Measurements from ENCODE around the gene COL4A6. TPM values are rescaled to one million over a fixed set of nuclear protein-coding genes. Genes with fewer than 3 reads are reported as not detected.

COL4A6 gene
- total and polyA plus RNA-seq, 2 of the 4 experiments (the other 2 are of a cell fraction): 0.36 to 0.74 TPM

- Histone ChIP-seq H2AFZ (replicated peaks; ENCODE audit: low read length, poor library complexity) (no peak overlapping the region), H3K4me3 (ENCODE audit: insufficient read depth, low read depth, low read length) (no peak overlapping the region), H3K23ac (ENCODE audit: low read depth, low read length) (no peak overlapping the region), H3K79me1 (ENCODE audit: low read depth in 1 of 2, low read length in 2 of 2) (no peaks in the 10 kb centered on the region), H2BK120ac (ENCODE audit: low read depth, low read length) (no peak overlapping the region), H3K36me3 (ENCODE audit: control insufficient read depth, insufficient read depth, low read length) (no peaks in the 10 kb centered on the region), H2AK9ac (replicated peaks; ENCODE audit: low read depth, low read length, poor library complexity) (no peak overlapping the region), H3K56ac (ENCODE audit: extremely low read depth, insufficient read depth, low read length) (no peak overlapping the region), H2BK15ac (ENCODE audit: low read depth, low read length) (no peak overlapping the region), H3K9me1 (ENCODE audit: insufficient read depth, low read length) (no peaks in the 10 kb centered on the region), H4K8ac (ENCODE audit: low read depth in 2 of 2, low read length in 2 of 2) (no peak overlapping the region), H3K9ac (ENCODE audit: low read depth, low read length) (no peak overlapping the region), H2AK5ac (ENCODE audit: low read depth, low read length) (no peak overlapping the region), H3K9me3 (ENCODE audit: control insufficient read depth, insufficient read depth, low read length) (no peaks in the 10 kb centered on the region), H3K18ac (ENCODE audit: low read depth, low read length) (no peak overlapping the region), H4K5ac (ENCODE audit: low read depth, low read length) (no peak overlapping the region), H3K4me1 (ENCODE audit: control insufficient read depth, insufficient read depth, low read length) (no peaks in the 10 kb centered on the region), H4K20me1 (ENCODE audit: insufficient read depth, low read length) (no peaks in the 10 kb centered on the region), H3K4ac (ENCODE audit: low read depth, low read length) (no peak overlapping the region), H3K27ac (ENCODE audit: insufficient read depth, low read length) (no peak overlapping the region), H2BK20ac (ENCODE audit: low read depth, low read length) (no peak overlapping the region), H3K27me3 (ENCODE audit: control insufficient read depth, insufficient read depth, low read length) (peaks cover 11% of the 10 kb centered on the region), H2BK5ac (ENCODE audit: low read depth, low read length, poor library complexity, severe bottlenecking) (no peak overlapping the region), H3K14ac (replicated peaks; ENCODE audit: low read depth, low read length) (no peak overlapping the region), H3K4me2 (ENCODE audit: low read depth, low read length) (no peak overlapping the region), H4K91ac (ENCODE audit: insufficient read depth, low read depth, low read length) (no peak overlapping the region)
- dilution Hi-C loops (cut with HindIII; ENCODE audit: low sequenced_read_pairs, unreplicated experiment): no loop called here
- CTCF ChIA-PET: no interaction called here
- in situ Hi-C loops (cut with MboI; ENCODE audit: low sequenced_read_pairs): no loop called here
- POLR2A ChIA-PET (ENCODE audit: unreplicated experiment): no interaction called here
- no TSS peak for BruUV-seq (replicated peaks)
- DNase-seq (no peak), ATAC-seq (ENCODE audit: low read depth) (no peak)
- TF ChIP-seq NFE2L2 (IDR thresholded peaks at IDR 0.05; ENCODE audit: low read depth, low read length) (no peak), MAFK (IDR thresholded peaks at IDR 0.05; ENCODE audit: low read depth, low read length) (no peak), BHLHE40 (IDR thresholded peaks at IDR 0.05; ENCODE audit: low read depth, low read length) (no peak), CEBPB (IDR thresholded peaks at IDR 0.05; ENCODE audit: low read depth, low read length) (no peak), MXI1 (IDR thresholded peaks at IDR 0.05; ENCODE audit: borderline replicate concordance, low read depth, low read length) (no peak), RFX5 (IDR thresholded peaks at IDR 0.05; ENCODE audit: low read depth, low read length) (no peak), CTCF (conservative IDR thresholded peaks at IDR 0.05; ENCODE audit: low read depth, low read length) (no peak), SMC3 (IDR thresholded peaks at IDR 0.05; ENCODE audit: low read depth, low read length) (no peak), RCOR1 (IDR thresholded peaks at IDR 0.05; ENCODE audit: insufficient replicate concordance, low read length) (no peak), FOS (IDR thresholded peaks at IDR 0.05; ENCODE audit: low read depth, low read length) (no peak), MAZ (IDR thresholded peaks at IDR 0.05; ENCODE audit: borderline replicate concordance, low read depth, low read length) (no peak), CHD1 (IDR thresholded peaks at IDR 0.05; ENCODE audit: low read depth, low read length) (no peak), ELK1 (IDR thresholded peaks at IDR 0.05; ENCODE audit: borderline replicate concordance, low read depth, low read length) (no peak), RAD21 (IDR thresholded peaks at IDR 0.05; ENCODE audit: low read length) (no peak)
- intact Hi-C loops (cut with micrococcal nuclease): no loop called here
- 80% methylated on average over 1 of the region's 3 CpGs; no CpG with 5 or more reads in 1 of the 2 experiments for WGBS, 2 experiments (ENCODE audit: extremely low coverage in 2 of 2, insufficient read length in 1 of 2)
Measured at GRCh38 chrX:108209006-108209554, 229.1 kb downstream of the COL4A6 start.
